Measurements from ENCODE around the gene ABCC2.
"Not testable (repeated sequence)": the region's sequence is repeated elsewhere in the genome, so short reads cannot be mapped to it uniquely, and the experiment has no call there.

The ABCC2 gene

GRCh38 chr10:99874341-99875085 lies 92.1 kb downstream of the ABCC2 start:
- Mint-ChIP-seq H3K27ac (no peak overlapping the region), H3K4me1 (peaks cover 28% of the 10 kb centered on the region), H3K27me3 (peaks cover 53% of the 10 kb centered on the region), H3K9me3 (no peaks in the 10 kb centered on the region), H3K4me3 (no peak overlapping the region), H3K36me3 (peaks cover 30% of the 10 kb centered on the region)

- peaks cover 37% of the 10 kb centered on the region for H3K36me3 Mint-ChIP-seq
- peaks cover 23% of the 10 kb centered on the region for H3K4me1 Mint-ChIP-seq
- no peaks in the 10 kb centered on the region for H3K9me3 Mint-ChIP-seq
- H3K4me3 Mint-ChIP-seq, result no peak overlapping the region
- H3K27me3 Mint-ChIP-seq, result peaks cover 43% of the 10 kb centered on the region
- no peak overlapping the region for H3K27ac Mint-ChIP-seq
Observed at GRCh38 chr10:99875473-99875872, 93.0 kb downstream of the ABCC2 start.

GRCh38 chr10:99880080-99880835 lies 97.8 kb downstream of the ABCC2 start:
- no peak overlapping the region for H3K27ac Mint-ChIP-seq
- H3K27me3 Mint-ChIP-seq, result peaks cover 13% of the 10 kb centered on the region
- H3K36me3 Mint-ChIP-seq, result peaks cover 41% of the 10 kb centered on the region

GRCh38 chr10:99881371-99881770 lies 98.9 kb downstream of the ABCC2 start:
- Mint-ChIP-seq H3K4me3 (no peak overlapping the region), H3K36me3 (peaks cover 32% of the 10 kb centered on the region), H3K27ac (no peak overlapping the region), H3K27me3 (peaks cover 3% of the 10 kb centered on the region), H3K9me3 (no peaks in the 10 kb centered on the region), H3K4me1 (peaks cover 14% of the 10 kb centered on the region)

More at GRCh38 chr10:99880080-99880835, 97.8 kb downstream of the ABCC2 start:
- H3K9me3 Mint-ChIP-seq, result no peaks in the 10 kb centered on the region
- no peak overlapping the region for H3K4me3 Mint-ChIP-seq
- peaks cover 14% of the 10 kb centered on the region for H3K4me1 Mint-ChIP-seq

GRCh38 chr10:99883523-99883922 lies 101.1 kb downstream of the ABCC2 start:
- no peak overlapping the region for H3K4me3 Mint-ChIP-seq
- H3K4me1 Mint-ChIP-seq, result peaks cover 7% of the 10 kb centered on the region
- H3K27ac Mint-ChIP-seq, result no peak overlapping the region
- peaks cover 20% of the 10 kb centered on the region for H3K36me3 Mint-ChIP-seq
- no peaks in the 10 kb centered on the region for H3K27me3 Mint-ChIP-seq
- no peaks in the 10 kb centered on the region for H3K9me3 Mint-ChIP-seq

- H3K27me3 Mint-ChIP-seq, result no peaks in the 10 kb centered on the region
- peaks cover 7% of the 10 kb centered on the region for H3K36me3 Mint-ChIP-seq
- H3K27ac Mint-ChIP-seq, result no peak overlapping the region
- no peak overlapping the region for H3K4me3 Mint-ChIP-seq
- H3K9me3 Mint-ChIP-seq, result no peaks in the 10 kb centered on the region
- no peaks in the 10 kb centered on the region for H3K4me1 Mint-ChIP-seq
Observed at GRCh38 chr10:99888622-99889021, 106.2 kb downstream of the ABCC2 start.

GRCh38 chr10:99894613-99895012 lies 112.2 kb downstream of the ABCC2 start:
- Mint-ChIP-seq H3K27me3 (no peaks in the 10 kb centered on the region), H3K27ac (no peak overlapping the region), H3K4me3 (no peak overlapping the region), H3K36me3 (peaks cover 25% of the 10 kb centered on the region), H3K9me3 (no peaks in the 10 kb centered on the region), H3K4me1 (no peaks in the 10 kb centered on the region)

GRCh38 chr10:99895066-99895465 lies 112.6 kb downstream of the ABCC2 start:
- not testable (repeated sequence) for H3K27ac Mint-ChIP-seq
- peaks cover 25% of the 10 kb centered on the region for H3K36me3 Mint-ChIP-seq

GRCh38 chr10:99895867-99896266 lies 113.4 kb downstream of the ABCC2 start:
- Mint-ChIP-seq H3K27ac (no peak overlapping the region), H3K36me3 (peaks cover 22% of the 10 kb centered on the region), H3K9me3 (no peaks in the 10 kb centered on the region), H3K27me3 (no peaks in the 10 kb centered on the region), H3K4me3 (no peak overlapping the region), H3K4me1 (no peaks in the 10 kb centered on the region)

More at GRCh38 chr10:99895066-99895465, 112.6 kb downstream of the ABCC2 start:
- not testable (repeated sequence) for H3K27me3 Mint-ChIP-seq, H3K9me3 Mint-ChIP-seq, H3K4me3 Mint-ChIP-seq, H3K4me1 Mint-ChIP-seq
